Renal pelvis (tissue), 3 donors: ENCODE measurements around the gene FYN. TPM values are rescaled to one million over a fixed set of nuclear protein-coding genes. Genes with fewer than 3 reads are reported as not detected.

Experiments used
- polyA plus RNA-seq, 3 donors: library from polyadenylated mRNA; unstranded; fragments of 120-200 nt; gene quantifications; one replicate each; pipeline ENCODE4 v1.2.1, GENCODE V29; 2013; ENCODE audit not compliant: insufficient read length in 3 of 3

FYN gene
- polyA plus RNA-seq, 3 donors = 149 to 171 (median 159) TPM

Other genes starting within 250 kb of the FYN start
- gene CCN6, start 180.7 kb upstream of the FYN start, polyA plus RNA-seq = 1 to 10 TPM; 2.9 to 3.8 (median 3.5) TPM
- 10 to 100 TPM; 22.6 to 49.5 (median 49.1) TPM for gene TUBE1, start 214.0 kb upstream of the FYN start, polyA plus RNA-seq
- gene FAM229B, start 214.1 kb upstream of the FYN start, polyA plus RNA-seq = 10 to 100 TPM; 44.2 to 46.4 (median 45.8) TPM